SH-SY5Y (cell line): ENCODE results near the gene CDKN2AIPNL.

ENCODE experiments used
- GATA2 ChIP-seq: IDR thresholded peaks from 2 replicates; pipeline ENCODE4 v1.6.1; 2011; ENCODE audit warnings: mild to moderate bottlenecking, low read depth, low read length
- GATA3 ChIP-seq: IDR thresholded peaks from 2 replicates; pipeline ENCODE4 v1.6.1; 2011; ENCODE audit warnings: low read depth, mild to moderate bottlenecking, low read length, moderate library complexity

DNA sequence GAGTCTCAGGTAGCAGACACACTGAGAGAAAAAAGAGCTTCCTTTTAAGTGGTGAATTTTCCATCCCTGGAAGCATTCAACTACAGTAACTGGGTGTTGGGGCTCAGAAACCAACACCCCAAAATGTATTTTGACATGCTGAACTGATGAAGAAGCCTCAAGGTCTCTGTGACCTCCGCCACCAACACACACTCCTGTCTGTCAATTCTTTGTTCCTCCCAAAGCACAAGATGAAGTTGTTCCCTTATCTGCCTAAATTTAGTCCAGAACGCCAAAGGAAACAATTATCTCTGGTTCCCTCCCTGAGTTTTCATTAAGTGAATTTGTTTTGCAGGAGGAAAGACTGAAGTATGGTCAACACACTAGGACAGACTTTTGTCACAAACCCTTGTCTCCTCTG, 1.4 kb upstream of the CDKN2AIPNL start:
- TF ChIP-seq GATA3 = no peak
- TF ChIP-seq GATA2 = no peak
